Measurements from ENCODE around the gene CUL3. TPM values are rescaled to one million over a fixed set of nuclear protein-coding genes. Genes with fewer than 3 reads are reported as not detected.

The CUL3 gene
- total and polyA plus RNA-seq, 10 of the 15 experiments (the other 5 are each of a cell fraction or from before 2014, with no cell fraction given): 22.0 to 95.4 (median 53.4) TPM

- TF ChIP-seq ZNF592 (IDR thresholded peaks at IDR 0.05) (no peak), MAX (IDR thresholded peaks at IDR 0.05; ENCODE audit: low read depth, low read length) (no peak), USF2 (IDR thresholded peaks at IDR 0.05; ENCODE audit: borderline replicate concordance, low read depth, low read length) (no peak), JUND (IDR thresholded peaks at IDR 0.05; ENCODE audit: low read depth, low read length) (no peak), ZBED1 (IDR thresholded peaks at IDR 0.05; ENCODE audit: borderline replicate concordance) (no peak), ETV6 (conservative IDR thresholded peaks at IDR 0.05 in 1 of 2, IDR thresholded peaks at IDR 0.05 in 1 of 2; ENCODE audit: borderline replicate concordance in 1 of 2, low read depth in 1 of 2) (no peak), TARDBP (IDR thresholded peaks at IDR 0.05; ENCODE audit: borderline replicate concordance) (no peak), NBN (IDR thresholded peaks at IDR 0.05) (no peak), TBL1XR1 (IDR thresholded peaks at IDR 0.05; ENCODE audit: low read depth, low read length) (no peak), WRNIP1 (IDR thresholded peaks at IDR 0.05; ENCODE audit: borderline replicate concordance, low read depth, low read length) (no peak), CHD2 (IDR thresholded peaks at IDR 0.05; ENCODE audit: borderline replicate concordance, low read depth, low read length) (no peak), SIN3A (IDR thresholded peaks at IDR 0.05; ENCODE audit: low read depth, low read length) (no peak), MYC (IDR thresholded peaks at IDR 0.05; ENCODE audit: insufficient read depth, insufficient read length, insufficient replicate concordance, low read length, severe bottlenecking) (no peak)
These were observed 140.4 kb downstream of the CUL3 start (continued) for GRCh38 chr2:224444783-224445182.

Measured in GM12878 (cell line).